GM23338 (cell line): Measurements from ENCODE around the gene OTOG. TPM values are rescaled to one million over a fixed set of nuclear protein-coding genes. Genes with fewer than 3 reads are reported as not detected.

Experiments
- ATAC-seq: fragments of 200-7000 bp; cut with Tn5 transposase; 3 replicates; pipeline ENCODE4 v1.9.1; 2020
- DNase-seq: peaks from one replicate; pipeline ENCODE4 v3.0.0-alpha.2; 2015; ENCODE audit warnings: low spot score
- H2AFZ ChIP-seq: fragments of 200-600 bp; sonication (generic); 2 replicates; pipeline ENCODE4 v1.8.0; 2016; ENCODE audit warnings: antibody characterized with exemption, mild to moderate bottlenecking, moderate library complexity
- H3F3A ChIP-seq: fragments of 200-600 bp; sonication (generic); replicated peaks from 2 replicates; pipeline ENCODE4 v1.8.0; 2017; ENCODE audit warnings: antibody characterized with exemption, mixed run types, low read depth
- H3K27ac ChIP-seq: fragments of 200-600 bp; sonication (generic); 2 replicates; pipeline ENCODE4 v1.6.1; 2016; ENCODE audit warnings: low read depth
- H3K27me3 ChIP-seq: fragments of 200-600 bp; sonication (generic); 2 replicates; pipeline ENCODE4 v1.8.0; 2016; ENCODE audit warnings: mild to moderate bottlenecking, mixed run types, moderate library complexity; ENCODE audit not compliant: insufficient read depth
- H3K36me3 ChIP-seq: fragments of 200-600 bp; sonication (generic); 2 replicates; pipeline ENCODE4 v1.8.0; 2016; ENCODE audit warnings: mild to moderate bottlenecking; ENCODE audit not compliant: insufficient read depth
- H3K4me1 ChIP-seq: fragments of 200-600 bp; sonication (generic); 2 replicates; pipeline ENCODE4 v1.8.0; 2016; ENCODE audit warnings: mild to moderate bottlenecking, moderate library complexity; ENCODE audit not compliant: insufficient read depth
- H3K4me2 ChIP-seq: fragments of 200-600 bp; sonication (generic); 2 replicates; pipeline ENCODE4 v1.7.1; 2017; ENCODE audit warnings: mixed run types
- H3K4me3 ChIP-seq: fragments of 200-600 bp; sonication (generic); 2 replicates; pipeline ENCODE4 v1.6.1; 2016; ENCODE audit warnings: mixed run types
- H3K79me2 ChIP-seq: fragments of 200-600 bp; sonication (generic); replicated peaks from 2 replicates; pipeline ENCODE4 v1.8.0; 2017; ENCODE audit warnings: mild to moderate bottlenecking; ENCODE audit not compliant: insufficient read depth
- H3K9me2 ChIP-seq: fragments of 200-600 bp; sonication (generic); 2 replicates; pipeline ENCODE4 v1.8.0; 2017; ENCODE audit not compliant: insufficient read depth
- H4K20me1 ChIP-seq: fragments of 200-600 bp; sonication (generic); replicated peaks from 2 replicates; pipeline ENCODE4 v1.8.0; 2017; ENCODE audit warnings: mild to moderate bottlenecking; ENCODE audit not compliant: insufficient read depth
- H3K27ac Mint-ChIP-seq: 2 replicates; pipeline ENCODE4 v1.8.0; 2020; ENCODE audit warnings: inconsistent platforms, mild to moderate bottlenecking, moderate library complexity, mixed read lengths
- H3K27me3 Mint-ChIP-seq: 3 replicates; pipeline ENCODE4 v1.8.0; 2022; ENCODE audit warnings: low read depth, mild to moderate bottlenecking, moderate library complexity, mixed read lengths, inconsistent platforms; ENCODE audit not compliant: insufficient read depth, poor library complexity
- H3K36me3 Mint-ChIP-seq: 3 replicates; pipeline ENCODE4 v1.8.0; 2021; ENCODE audit warnings: low read depth, mild to moderate bottlenecking, inconsistent platforms, moderate library complexity, mixed read lengths
- H3K4me1 Mint-ChIP-seq: 3 replicates; pipeline ENCODE4 v1.8.0; 2020; ENCODE audit warnings: mild to moderate bottlenecking, inconsistent platforms, mixed read lengths
- H3K4me3 Mint-ChIP-seq: 3 replicates; pipeline ENCODE4 v1.8.0; 2021; ENCODE audit warnings: moderate library complexity, mild to moderate bottlenecking, inconsistent platforms, mixed read lengths
- H3K9me3 Mint-ChIP-seq: 3 replicates; pipeline ENCODE4 v1.8.0; 2020; ENCODE audit warnings: moderate library complexity, mild to moderate bottlenecking, inconsistent platforms, mixed read lengths
- CREB1 ChIP-seq: fragments of 250-450 bp; sonication (Bioruptor Pico); IDR thresholded peaks from 2 replicates; pipeline ENCODE4 v1.5.0; 2020; ENCODE audit warnings: low read depth, mild to moderate bottlenecking, moderate library complexity
- CTCF ChIP-seq, 2 experiments: fragments of 200-600 bp in 1 of 2; sonication (generic) in 1 of 2; conservative IDR thresholded peaks; 2 replicates each; pipeline versions ENCODE4 v1.5.1 to v1.6.1; 2016 to 2017; ENCODE audit warnings: antibody characterized with exemption in 2 of 2, low read depth in 2 of 2, mild to moderate bottlenecking in 2 of 2, moderate library complexity in 1 of 2
- EZH2phosphoT487 ChIP-seq: fragments of 200-600 bp; sonication (generic); IDR thresholded peaks from one replicate; pipeline ENCODE4 v1.8.1; 2018; ENCODE audit warnings: antibody characterized with exemption; ENCODE audit not compliant: unreplicated experiment
- NANOG ChIP-seq: IDR thresholded peaks from 2 replicates; pipeline ENCODE4 v1.6.1; 2016; ENCODE audit warnings: antibody characterized with exemption, borderline replicate concordance
- REST ChIP-seq: IDR thresholded peaks from one replicate; pipeline ENCODE4 v1.6.1; 2018; ENCODE audit warnings: antibody characterized with exemption; ENCODE audit not compliant: unreplicated experiment
- STAT1 ChIP-seq: IDR thresholded peaks from one replicate; pipeline ENCODE4 v1.6.1; 2016; ENCODE audit warnings: antibody characterized with exemption; ENCODE audit not compliant: unreplicated experiment
- ZNF114 ChIP-seq: fragments of 250-450 bp; sonication (Bioruptor Pico); IDR thresholded peaks from 2 replicates; pipeline ENCODE4 v1.5.0; 2020; ENCODE audit warnings: mild to moderate bottlenecking, moderate library complexity
- ZNF331 ChIP-seq: fragments of 250-450 bp; sonication (Bioruptor Pico); IDR thresholded peaks from 2 replicates; pipeline ENCODE4 v1.5.0; 2020; ENCODE audit warnings: low read depth, mild to moderate bottlenecking, moderate library complexity
- ZNF462 ChIP-seq: fragments of 250-450 bp; sonication (Bioruptor Pico); IDR thresholded peaks from 2 replicates; pipeline ENCODE4 v1.5.0; 2020; ENCODE audit warnings: mild to moderate bottlenecking, moderate library complexity
- polyA plus RNA-seq: library from polyadenylated mRNA; unstranded; fragments of >200 nt; fragmentation: Nextera tagmentation; extraction: Ambion mirVana; gene quantifications from 2 replicates; pipeline ENCODE4 v1.2.1, GENCODE V29; 2016
- total RNA-seq: library from RNA; depleted of rRNA; stranded (reverse); fragments of >200 nt; shearing (Covaris generic); gene quantifications from 2 replicates; pipeline ENCODE4 v1.2.3, GENCODE V29; 2014

Gene OTOG
- total and polyA plus RNA-seq, 2 experiments from 2014 or later: 0.40 to 0.52 TPM

GRCh38 chr11:17635551-17635938, 88.5 kb downstream of the OTOG start (continued):
- no peak for TF ChIP-seq ZNF462 (CRISPR knock-in tag)

GRCh38 chr11:17636721-17637120, 89.7 kb downstream of the OTOG start:
- Mint-ChIP-seq H3K27me3 (peaks cover 5% of the 10 kb centered on the region), H3K4me3 (no peak overlapping the region), H3K36me3 (no peaks in the 10 kb centered on the region), H3K4me1 (no peaks in the 10 kb centered on the region), H3K27ac (no peak overlapping the region), H3K9me3 (no peaks in the 10 kb centered on the region)
- Histone ChIP-seq H3K4me3 (no peak overlapping the region), H2AFZ (no peak overlapping the region), H3K36me3 (no peaks in the 10 kb centered on the region), H4K20me1 (no peaks in the 10 kb centered on the region; the same call in 1 of the 2 replicates), H3K27me3 (no peaks in the 10 kb centered on the region), H3K9me2 (0 out of 2 replicates have a peak, but pooled peaks cover 3% of the 10 kb centered on the region), H3K4me1 (no peaks in the 10 kb centered on the region), H3K4me2 (no peak overlapping the region), H3K27ac (no peak overlapping the region), H3K79me2 (no peaks in the 10 kb centered on the region), H3F3A (no peaks in the 10 kb centered on the region)
- DNase-seq (no peak), ATAC-seq (no peak)
- TF ChIP-seq CTCF (conservative IDR thresholded peaks at IDR 0.05; ENCODE audit: low read depth in 2 of 2) (no peak), ZNF114 (CRISPR knock-in tag) (no peak), ZNF331 (CRISPR knock-in tag) (no peak), NANOG (no peak), EZH2phosphoT487 (no peak), STAT1 (no peak), CREB1 (no peak), REST (no peak)
